RWPE1 (cell line): Measurements from ENCODE around the gene EML3.
"Not testable (repeated sequence)": the region's sequence is repeated elsewhere in the genome, so short reads cannot be mapped to it uniquely, and the experiment has no call there.

Experiments
- CTCF ChIA-PET: fragments of 350-600 bp; sonication (Branson Sonifier 250); formaldehyde crosslinking; extraction: SDS; loops from one replicate; lab custom pipeline; 2021; lab: Yijun Ruan, JAX
- POLR2A ChIA-PET: fragments of 400-600 bp; formaldehyde crosslinking; extraction: SDS; loops from one replicate; lab custom pipeline; 2020; ENCODE audit warnings: antibody characterized with exemption; ENCODE audit not compliant: low non-redundant PET; lab: Yijun Ruan, JAX
- DNase-seq: peaks from one replicate; pipeline ENCODE4 v3.0.0; 2012; ENCODE audit warnings: low spot score
- H3K27ac ChIP-seq: fragments of 450-650 bp; 2 replicates; pipeline ENCODE4 v1.5.1; 2017
- TF ChIP-seq, protein P1 (sequence below): fragments of 450-650 bp; conservative IDR thresholded peaks from 2 replicates; pipeline ENCODE4 v1.5.1; 2017; ENCODE audit warnings: low read depth, mild to moderate bottlenecking

EML3 gene

DNA sequence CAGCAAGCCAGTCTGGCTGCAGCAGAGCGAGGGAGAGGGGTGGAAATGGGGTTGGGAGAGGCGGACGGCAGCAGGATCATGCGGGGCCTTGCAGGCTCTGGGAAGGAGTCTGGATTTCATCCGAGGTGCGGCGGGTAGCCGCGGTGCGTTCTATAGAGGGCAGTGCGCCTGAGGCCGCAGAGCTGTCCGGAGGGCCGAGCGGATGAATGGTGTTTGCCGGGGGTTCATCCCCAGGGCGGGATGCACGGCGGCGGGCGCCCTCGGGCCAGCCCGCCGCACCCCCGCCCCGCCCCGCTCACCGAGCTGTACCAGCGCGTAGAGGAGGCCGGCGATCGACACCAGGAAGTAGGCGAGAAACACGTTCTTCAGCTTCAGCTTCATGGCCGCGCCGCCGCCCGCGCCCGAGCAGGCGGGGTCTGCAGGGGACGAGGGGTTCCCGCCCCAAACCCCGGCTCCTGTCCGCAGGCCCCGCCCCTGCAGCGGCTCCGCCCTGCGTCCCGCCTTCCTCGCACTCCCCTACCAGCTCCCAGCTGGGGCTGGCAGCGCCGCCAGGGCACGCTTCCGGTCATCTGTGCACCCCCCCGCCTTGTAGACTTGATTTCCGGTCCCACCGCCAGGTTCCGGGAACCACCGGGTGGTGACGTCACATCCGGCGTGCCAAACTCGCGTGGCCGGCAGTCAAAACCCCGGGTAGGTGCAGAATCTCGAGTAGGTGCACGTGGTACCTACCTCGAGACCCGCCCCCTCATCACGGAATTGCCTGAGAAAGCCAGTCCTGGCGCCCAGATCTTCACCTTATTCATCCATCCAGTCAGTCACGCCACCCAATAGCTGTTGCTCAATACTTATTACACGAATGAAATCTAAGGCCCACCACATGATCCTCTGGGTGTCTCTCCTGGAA, 9.2 kb upstream of the EML3 start, which contains the start of gene B3GAT3:
Gene B3GAT3, minus strand, starts transcription at position 420 of the 904 bp plus-strand sequence. Its CDS starts 39 bp downstream, at position 381.
- peak; percentile 99 for DNase-seq
- ChIA-PET CTCF (interaction anchor here (1.5 kb wide), 1 partner anchor 10 kb away, joined by 5 read pairs; no protein-coding TSS in a partner anchor), POLR2A (interaction anchor here (0.6 to 3.1 kb wide), 8 partner anchors 9 to 107 kb away, joined by 3 to 13 read pairs (median 8); partner anchors contain the start of genes C11orf98, CSKMT, MTA2 and ROM1)
- peak within 1 kb of the TSS; percentile 98 for H3K27ac ChIP-seq
- TF ChIP-seq, protein P1, sequence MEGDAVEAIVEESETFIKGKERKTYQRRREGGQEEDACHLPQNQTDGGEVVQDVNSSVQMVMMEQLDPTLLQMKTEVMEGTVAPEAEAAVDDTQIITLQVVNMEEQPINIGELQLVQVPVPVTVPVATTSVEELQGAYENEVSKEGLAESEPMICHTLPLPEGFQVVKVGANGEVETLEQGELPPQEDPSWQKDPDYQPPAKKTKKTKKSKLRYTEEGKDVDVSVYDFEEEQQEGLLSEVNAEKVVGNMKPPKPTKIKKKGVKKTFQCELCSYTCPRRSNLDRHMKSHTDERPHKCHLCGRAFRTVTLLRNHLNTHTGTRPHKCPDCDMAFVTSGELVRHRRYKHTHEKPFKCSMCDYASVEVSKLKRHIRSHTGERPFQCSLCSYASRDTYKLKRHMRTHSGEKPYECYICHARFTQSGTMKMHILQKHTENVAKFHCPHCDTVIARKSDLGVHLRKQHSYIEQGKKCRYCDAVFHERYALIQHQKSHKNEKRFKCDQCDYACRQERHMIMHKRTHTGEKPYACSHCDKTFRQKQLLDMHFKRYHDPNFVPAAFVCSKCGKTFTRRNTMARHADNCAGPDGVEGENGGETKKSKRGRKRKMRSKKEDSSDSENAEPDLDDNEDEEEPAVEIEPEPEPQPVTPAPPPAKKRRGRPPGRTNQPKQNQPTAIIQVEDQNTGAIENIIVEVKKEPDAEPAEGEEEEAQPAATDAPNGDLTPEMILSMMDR: no peak

DNA sequence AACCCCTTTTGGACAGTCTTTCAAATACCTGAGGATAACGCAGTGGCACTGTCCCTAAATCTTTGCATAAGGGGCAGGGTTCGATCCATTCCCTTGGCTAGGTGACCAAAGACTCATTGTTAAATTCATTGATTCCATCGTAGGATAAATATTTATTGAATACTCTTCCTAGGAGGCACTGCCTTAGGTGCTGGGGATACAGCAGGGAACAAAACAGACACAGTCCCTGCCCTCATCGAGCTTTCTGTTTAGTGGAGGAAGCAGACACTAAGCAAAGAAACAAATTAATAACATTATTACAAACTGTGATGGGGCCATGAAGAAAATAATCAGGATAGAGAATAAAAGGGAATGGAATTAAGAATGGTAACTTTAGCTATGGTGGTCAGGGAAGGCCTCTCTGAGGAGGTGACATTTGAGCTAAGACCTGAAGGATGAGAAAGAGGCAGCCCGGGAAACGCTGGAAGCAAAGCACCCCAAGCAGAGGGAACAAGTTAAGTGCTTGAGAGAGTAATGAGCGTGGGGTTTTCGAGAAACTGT, 8.5 kb upstream of the EML3 start:
- ChIA-PET CTCF (interaction anchor here (0.6 kb wide), 1 partner anchor 24 kb away, joined by 4 read pairs; no protein-coding TSS in a partner anchor), POLR2A (interaction anchor here (0.6 to 3.1 kb wide), 4 partner anchors 20 to 44 kb away, joined by 4 to 13 read pairs (median 12); partner anchors contain the start of genes C11orf98, CSKMT, MTA2 and TUT1)
- TF ChIP-seq, protein P1: no peak
- H3K27ac ChIP-seq: peak overlapping the region; percentile 98
- no peak for DNase-seq

DNA sequence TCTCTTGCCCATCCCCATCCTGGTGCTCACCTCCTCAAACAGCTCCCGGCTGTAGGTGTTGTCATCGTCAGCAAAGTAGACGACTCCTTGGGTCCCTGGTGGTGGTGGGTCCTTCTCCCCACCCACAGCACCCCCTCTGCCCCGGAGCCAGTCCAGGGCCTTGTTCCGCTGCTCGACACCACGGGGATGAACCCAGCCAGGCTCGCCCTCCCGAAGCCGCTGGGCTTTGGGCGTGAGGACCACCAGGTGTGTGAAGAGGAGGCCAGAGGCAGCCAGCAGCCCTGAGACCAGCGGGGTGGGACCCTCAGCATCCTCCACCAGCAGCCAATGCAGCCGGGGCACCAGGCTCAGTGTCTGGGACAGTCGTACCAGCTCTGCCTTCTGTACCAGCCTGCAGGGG, 4.4 kb upstream of the EML3 start:
- CTCF ChIA-PET, POLR2A ChIA-PET: not testable (repeated sequence)
- H3K27ac ChIP-seq: peak overlapping the region; percentile 98

DNA sequence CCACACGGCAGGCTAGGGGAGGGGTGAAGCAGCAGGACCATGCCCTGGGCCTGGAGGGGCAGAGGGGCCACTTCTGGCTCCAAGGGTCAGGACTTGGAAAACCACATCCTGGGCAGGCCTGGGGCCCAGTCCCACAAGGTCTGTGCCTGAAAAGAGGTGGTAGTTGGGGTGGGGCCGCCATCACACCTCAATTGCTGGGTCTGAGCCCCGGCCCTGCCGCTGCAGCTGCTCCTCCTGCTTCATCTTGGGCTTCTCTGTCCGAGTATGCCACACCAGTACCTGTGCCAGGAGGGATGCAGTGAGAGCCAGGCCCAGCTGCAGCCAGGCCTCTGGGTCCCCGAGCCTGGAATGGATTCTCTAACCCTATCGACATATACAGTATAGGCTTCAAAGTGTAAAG, 2.9 kb upstream of the EML3 start:
- ChIA-PET POLR2A (no interaction called here), CTCF (interaction anchor here (0.6 to 0.7 kb wide), 2 partner anchors 144 to 1286 kb away, joined by 3 to 4 read pairs; no protein-coding TSS in a partner anchor)
- no peak for DNase-seq
- peak overlapping the region; percentile 98 for H3K27ac ChIP-seq
- TF ChIP-seq, protein P1: no peak

More for the DNA sequence above, 4.4 kb upstream of the EML3 start:
- DNase-seq: not testable (repeated sequence)

DNA sequence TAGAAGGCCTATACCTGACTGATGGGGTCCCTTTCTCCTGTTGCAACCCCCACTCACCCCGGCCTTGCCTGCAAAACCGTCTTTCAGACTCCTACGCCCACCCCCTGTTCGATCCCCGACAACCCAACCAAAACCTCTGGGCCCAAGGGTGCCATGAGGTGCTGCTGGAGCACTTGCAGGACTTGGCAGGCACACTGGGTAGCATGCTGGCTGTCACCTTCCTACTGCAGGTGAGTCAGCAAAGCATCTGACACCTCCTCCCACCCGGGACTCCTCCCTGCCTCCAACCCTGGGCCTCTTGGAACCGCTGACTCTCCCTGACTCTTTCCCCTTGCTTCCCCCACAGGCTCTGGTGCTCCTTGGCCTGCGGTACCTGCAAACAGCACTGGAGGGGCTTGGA, 1.7 kb upstream of the EML3 start:
- POLR2A ChIA-PET: interaction anchor here (0.8 kb wide), 1 partner anchor 23 kb away, joined by 3 read pairs; no protein-coding TSS in a partner anchor
- DNase-seq: no peak
- peak overlapping the region; percentile 98 for H3K27ac ChIP-seq
- CTCF ChIA-PET: no interaction called here
- TF ChIP-seq, protein P1: no peak

DNA sequence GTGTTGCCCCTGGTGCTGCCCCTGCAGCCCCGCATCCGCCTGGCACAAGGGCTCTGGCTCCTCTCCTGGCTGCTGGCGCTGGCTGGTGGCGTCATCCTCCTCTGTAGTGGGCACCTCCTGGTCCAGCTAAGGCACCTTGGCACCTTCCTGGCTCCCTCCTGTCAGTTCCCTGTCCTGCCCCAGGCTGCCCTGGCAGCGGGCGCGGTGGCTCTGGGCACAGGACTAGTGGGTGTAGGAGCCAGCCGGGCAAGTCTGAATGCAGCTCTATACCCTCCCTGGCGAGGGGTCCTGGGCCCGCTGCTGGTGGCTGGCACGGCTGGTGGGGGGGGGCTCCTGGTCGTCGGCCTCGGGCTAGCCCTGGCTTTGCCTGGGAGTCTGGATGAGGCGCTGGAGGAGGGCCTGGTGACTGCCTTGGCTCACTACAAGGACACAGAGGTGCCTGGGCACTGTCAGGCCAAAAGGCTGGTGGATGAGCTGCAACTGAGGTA, 760 bp upstream of the EML3 start:
- TF ChIP-seq, protein P1: no peak
- no peak for DNase-seq
- ChIA-PET POLR2A (interaction anchor here (0.6 to 0.9 kb wide), 2 partner anchors 9 to 40 kb away, joined by 3 to 4 read pairs; partner anchors contain the start of genes B3GAT3 and INTS5), CTCF (interaction anchor here (0.6 kb wide), 1 partner anchor 55 kb away, joined by 3 read pairs; no protein-coding TSS in a partner anchor)
- H3K27ac ChIP-seq: peak overlapping the region; percentile 98
